Stimulated activated effector memory CD8-positive, alpha-beta T cell treated with anti-CD3 and anti-CD28 coated beads, Interleukin-12 subunit alpha, Interleukin-12 subunit beta, amount 100 ng/mL, for 72 hours (primary cell): ENCODE data around the gene BIN2.
"Not testable (repeated sequence)": the region's sequence is repeated elsewhere in the genome, so short reads cannot be mapped to it uniquely, and the experiment has no call there.

ENCODE experiments used
- ATAC-seq: fragments of 150-1000 bp; cut with Tn5 transposase; 2 replicates; pipeline ENCODE4 v1.10.0; 2021
- DNase-seq, 2 donors: peaks; one replicate each; pipeline ENCODE4 v3.0.0; 2021 to 2022; ENCODE audit warnings: low spot score in 2 of 2
- H3K27ac Mint-ChIP-seq: one replicate; pipeline ENCODE4 v1.8.0; 2022; ENCODE audit warnings: mild to moderate bottlenecking, mixed read lengths
- H3K36me3 Mint-ChIP-seq: one replicate; pipeline ENCODE4 v1.8.0; 2022; ENCODE audit warnings: mild to moderate bottlenecking, mixed read lengths
- H3K4me1 Mint-ChIP-seq: one replicate; pipeline ENCODE4 v1.8.0; 2022; ENCODE audit warnings: mixed read lengths
- H3K4me3 Mint-ChIP-seq: one replicate; pipeline ENCODE4 v1.8.0; 2022; ENCODE audit warnings: mild to moderate bottlenecking, mixed read lengths
- H3K9me3 Mint-ChIP-seq: one replicate; pipeline ENCODE4 v1.8.0; 2022; ENCODE audit warnings: mixed read lengths

Gene BIN2

DNA sequence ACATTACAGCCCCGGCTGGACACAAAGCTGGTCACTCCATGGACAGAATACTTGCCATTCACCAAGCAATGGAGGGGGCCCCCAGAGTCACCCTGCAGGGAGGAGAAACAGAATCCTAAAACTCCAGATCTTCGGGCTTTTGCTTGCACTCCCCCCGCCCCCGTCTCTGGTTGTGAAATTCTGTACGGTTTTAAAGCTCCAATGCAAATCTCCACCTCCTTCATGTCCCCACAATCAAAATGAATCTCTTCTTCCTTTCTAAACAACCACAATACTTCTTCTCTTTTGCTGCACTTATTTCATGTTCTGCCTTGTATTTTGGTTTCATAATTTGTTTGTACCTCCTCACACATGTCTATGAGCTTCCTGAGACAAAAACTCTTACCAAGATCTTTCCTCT is 5.8 kb upstream of the BIN2 start:
- DNase-seq (no peak), ATAC-seq (no peak)
- Mint-ChIP-seq H3K4me1 (peaks cover 39% of the 10 kb centered on the region), H3K9me3 (no peaks in the 10 kb centered on the region), H3K27ac (peak overlapping the region; percentile 11), H3K36me3 (peaks cover 6% of the 10 kb centered on the region), H3K4me3 (peak overlapping the region; percentile 11)

GRCh38 chr12:51328587-51328986 is 4.6 kb upstream of the BIN2 start:
- Mint-ChIP-seq H3K4me1 (peaks cover 41% of the 10 kb centered on the region), H3K36me3 (peaks cover 14% of the 10 kb centered on the region), H3K4me3 (no peak overlapping the region), H3K9me3 (no peaks in the 10 kb centered on the region), H3K27ac (peak overlapping the region; percentile 11)
- ATAC-seq, result no peak
- DNase-seq, result no peak

DNA sequence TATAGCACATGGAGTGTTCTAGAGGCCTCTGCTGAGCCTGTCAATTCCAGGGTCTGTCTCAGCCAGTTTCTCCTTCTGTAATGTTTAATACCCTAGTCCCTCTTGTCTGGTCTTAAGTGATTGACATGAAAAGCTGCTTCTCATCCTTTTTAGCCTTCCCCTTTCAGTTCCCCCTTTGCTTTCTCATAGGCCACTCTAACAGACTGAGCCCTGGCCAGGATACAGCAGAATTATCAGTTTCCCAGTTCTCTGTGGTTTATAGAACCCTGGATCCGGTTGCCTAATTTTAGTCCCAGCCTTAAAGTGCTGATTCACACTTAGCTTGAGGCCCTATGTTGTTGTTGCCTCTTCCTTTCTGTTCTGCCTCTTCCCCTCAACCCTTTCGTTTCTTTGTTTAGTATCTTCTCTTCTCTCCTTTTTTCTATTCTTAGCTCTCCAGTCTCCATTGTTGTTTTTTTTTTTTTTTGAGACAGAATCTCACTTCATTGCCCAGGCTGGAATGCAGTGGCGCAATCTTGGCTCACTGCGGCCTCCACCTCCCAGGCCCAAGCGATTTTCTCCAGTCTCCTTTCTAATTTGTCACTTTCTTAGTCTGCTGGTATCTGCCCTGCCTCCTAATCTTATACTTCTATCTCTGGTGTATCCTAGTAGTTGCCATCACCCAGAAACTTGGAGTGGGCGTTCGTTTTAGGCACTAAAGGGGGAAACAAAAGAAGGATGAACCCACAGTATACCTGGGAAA is 2.9 kb upstream of the BIN2 start:
- H3K9me3 Mint-ChIP-seq, result no peaks in the 10 kb centered on the region
- H3K36me3 Mint-ChIP-seq, result peaks cover 31% of the 10 kb centered on the region
- peaks cover 51% of the 10 kb centered on the region for H3K4me1 Mint-ChIP-seq
- H3K27ac Mint-ChIP-seq, result peak overlapping the region; percentile 97
- peak overlapping the region; percentile 61 for H3K4me3 Mint-ChIP-seq
- ATAC-seq (no peak), DNase-seq (no peak)

GRCh38 chr12:51324953-51325352 is 979 bp upstream of the BIN2 start:
- ATAC-seq (no peak), DNase-seq (no peak)
- Mint-ChIP-seq H3K4me3 (peak overlapping the region; percentile 87), H3K36me3 (peaks cover 50% of the 10 kb centered on the region), H3K27ac (peak overlapping the region; percentile 97), H3K4me1 (peaks cover 67% of the 10 kb centered on the region), H3K9me3 (no peaks in the 10 kb centered on the region)

- ATAC-seq (peak; percentile 63), DNase-seq (peak; percentile 24 to 70)
Observed at GRCh38 chr12:51323317-51323960, 535 bp downstream of the BIN2 start.

GRCh38 chr12:51322452-51322851 is 1.5 kb downstream of the BIN2 start:
- ATAC-seq (peak; percentile 55), DNase-seq (no peak)
- Mint-ChIP-seq H3K9me3 (no peaks in the 10 kb centered on the region), H3K27ac (peak overlapping the region; percentile 97), H3K4me3 (peak overlapping the region; percentile 87), H3K36me3 (peaks cover 72% of the 10 kb centered on the region), H3K4me1 (peaks cover 76% of the 10 kb centered on the region)

More at GRCh38 chr12:51323317-51323960, 535 bp downstream of the BIN2 start:
- Mint-ChIP-seq H3K36me3 (peaks cover 62% of the 10 kb centered on the region), H3K9me3 (no peaks in the 10 kb centered on the region), H3K4me3 (peak overlapping the region; percentile 87), H3K4me1 (peaks cover 69% of the 10 kb centered on the region), H3K27ac (peak overlapping the region; percentile 97)

DNA sequence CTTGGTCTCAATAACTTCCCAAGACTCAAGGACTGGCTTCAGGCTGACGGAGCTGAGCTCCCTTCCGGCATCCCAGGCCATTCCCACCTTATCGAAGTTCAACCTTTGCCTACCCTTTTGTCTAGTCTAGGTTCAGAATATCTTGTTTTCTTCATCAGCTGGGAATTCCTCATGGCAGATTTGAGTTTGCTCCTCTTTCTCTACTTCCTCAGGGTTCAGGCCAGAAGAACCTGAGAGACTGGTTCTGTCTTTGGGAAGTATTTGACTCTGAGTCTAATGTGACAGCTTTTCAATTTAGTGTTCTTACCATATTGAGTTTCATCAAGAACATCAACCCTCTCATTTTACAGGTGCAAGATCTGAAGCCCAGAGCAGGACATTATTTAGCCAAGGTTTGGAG is 2.1 kb downstream of the BIN2 start:
- DNase-seq (no peak), ATAC-seq (no peak)
- H3K4me3 Mint-ChIP-seq, result peak overlapping the region; percentile 87
- H3K4me1 Mint-ChIP-seq, result peaks cover 74% of the 10 kb centered on the region
- H3K27ac Mint-ChIP-seq, result peak overlapping the region; percentile 97
- peaks cover 74% of the 10 kb centered on the region for H3K36me3 Mint-ChIP-seq
- H3K9me3 Mint-ChIP-seq, result no peaks in the 10 kb centered on the region

GRCh38 chr12:51320695-51321320 is 3.2 kb downstream of the BIN2 start:
- Mint-ChIP-seq H3K27ac (peak overlapping the region; percentile 97), H3K36me3 (peaks cover 81% of the 10 kb centered on the region), H3K4me3 (peak overlapping the region; percentile 87), H3K9me3 (no peaks in the 10 kb centered on the region), H3K4me1 (peaks cover 74% of the 10 kb centered on the region)
- no peak for ATAC-seq
- no peak for DNase-seq

DNA sequence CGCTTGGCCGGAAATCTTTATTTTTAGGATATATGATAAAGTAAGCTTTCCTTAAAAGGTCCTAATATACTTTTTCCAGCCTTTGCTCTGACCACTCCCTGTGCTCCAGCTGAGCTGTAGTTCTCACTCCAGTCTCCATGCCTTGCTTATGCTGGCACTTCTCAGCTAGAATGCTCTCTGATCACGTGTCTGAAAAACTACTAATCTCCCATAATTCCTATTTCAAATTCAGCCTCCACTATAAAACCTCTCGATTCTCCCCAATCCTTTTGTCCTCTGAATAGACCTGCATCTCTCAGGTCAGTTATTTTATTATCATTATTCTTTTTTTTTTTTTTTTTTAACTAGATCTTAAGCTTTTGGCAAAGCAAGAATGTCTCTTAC is 3.7 kb downstream of the BIN2 start:
- no peak for ATAC-seq
- Mint-ChIP-seq H3K27ac (peak overlapping the region; percentile 97), H3K9me3 (no peaks in the 10 kb centered on the region), H3K4me3 (no peak overlapping the region), H3K36me3 (peaks cover 85% of the 10 kb centered on the region), H3K4me1 (peaks cover 77% of the 10 kb centered on the region)
- no peak for DNase-seq

GRCh38 chr12:51318846-51319599 is 5.0 kb downstream of the BIN2 start:
- peak overlapping the region; percentile 41 for H3K4me3 Mint-ChIP-seq
- H3K36me3 Mint-ChIP-seq, result peaks cover 89% of the 10 kb centered on the region
- no peaks in the 10 kb centered on the region for H3K9me3 Mint-ChIP-seq
- H3K4me1 Mint-ChIP-seq, result peaks cover 70% of the 10 kb centered on the region
- peak overlapping the region; percentile 97 for H3K27ac Mint-ChIP-seq
- no peak for DNase-seq
- peak; percentile 55 for ATAC-seq

DNA sequence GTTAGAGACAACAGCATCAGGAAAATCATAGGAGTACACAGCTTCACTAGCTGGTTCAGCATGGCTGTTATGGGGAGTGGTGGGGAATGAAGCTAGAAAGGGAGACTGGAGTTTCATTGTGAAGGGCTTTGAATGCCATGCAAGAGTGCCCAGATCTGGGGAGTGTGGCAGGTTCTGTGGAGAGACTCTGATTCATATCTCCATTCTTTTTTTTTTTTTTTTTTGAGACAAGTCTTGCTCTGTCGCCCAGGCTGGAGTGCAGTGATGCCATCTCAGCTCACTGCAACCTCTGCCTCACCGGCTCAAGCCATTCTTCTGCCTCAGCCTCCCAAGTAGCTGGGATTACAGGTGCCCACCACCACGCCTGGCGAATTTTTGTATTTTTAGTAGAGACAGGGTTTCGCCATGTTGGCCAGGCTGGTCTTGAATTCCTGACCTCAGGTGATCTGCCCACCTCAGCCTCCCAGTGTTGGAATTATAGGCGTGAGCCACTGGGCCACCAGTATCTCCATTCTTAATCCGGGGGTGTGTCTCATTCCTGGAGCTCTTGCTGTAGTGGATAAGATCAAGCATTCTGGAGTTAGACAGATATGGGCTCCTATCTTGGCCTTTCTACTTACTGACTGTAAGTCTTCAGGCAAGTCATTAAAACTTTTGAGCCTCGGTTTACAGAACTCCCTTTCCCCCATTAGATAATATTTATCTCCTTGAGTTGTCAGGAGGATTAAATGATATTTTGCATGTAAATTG is 5.7 kb downstream of the BIN2 start:
- Mint-ChIP-seq H3K27ac (peak overlapping the region; percentile 97), H3K36me3 (peaks cover 93% of the 10 kb centered on the region), H3K4me3 (peak overlapping the region; percentile 41), H3K4me1 (peaks cover 70% of the 10 kb centered on the region)
- peak; percentile 42 for ATAC-seq
- H3K9me3 Mint-ChIP-seq, DNase-seq: not testable (repeated sequence)

- no peak for ATAC-seq
Observed at GRCh38 chr12:51311389-51311788, 12.6 kb downstream of the BIN2 start.

DNA sequence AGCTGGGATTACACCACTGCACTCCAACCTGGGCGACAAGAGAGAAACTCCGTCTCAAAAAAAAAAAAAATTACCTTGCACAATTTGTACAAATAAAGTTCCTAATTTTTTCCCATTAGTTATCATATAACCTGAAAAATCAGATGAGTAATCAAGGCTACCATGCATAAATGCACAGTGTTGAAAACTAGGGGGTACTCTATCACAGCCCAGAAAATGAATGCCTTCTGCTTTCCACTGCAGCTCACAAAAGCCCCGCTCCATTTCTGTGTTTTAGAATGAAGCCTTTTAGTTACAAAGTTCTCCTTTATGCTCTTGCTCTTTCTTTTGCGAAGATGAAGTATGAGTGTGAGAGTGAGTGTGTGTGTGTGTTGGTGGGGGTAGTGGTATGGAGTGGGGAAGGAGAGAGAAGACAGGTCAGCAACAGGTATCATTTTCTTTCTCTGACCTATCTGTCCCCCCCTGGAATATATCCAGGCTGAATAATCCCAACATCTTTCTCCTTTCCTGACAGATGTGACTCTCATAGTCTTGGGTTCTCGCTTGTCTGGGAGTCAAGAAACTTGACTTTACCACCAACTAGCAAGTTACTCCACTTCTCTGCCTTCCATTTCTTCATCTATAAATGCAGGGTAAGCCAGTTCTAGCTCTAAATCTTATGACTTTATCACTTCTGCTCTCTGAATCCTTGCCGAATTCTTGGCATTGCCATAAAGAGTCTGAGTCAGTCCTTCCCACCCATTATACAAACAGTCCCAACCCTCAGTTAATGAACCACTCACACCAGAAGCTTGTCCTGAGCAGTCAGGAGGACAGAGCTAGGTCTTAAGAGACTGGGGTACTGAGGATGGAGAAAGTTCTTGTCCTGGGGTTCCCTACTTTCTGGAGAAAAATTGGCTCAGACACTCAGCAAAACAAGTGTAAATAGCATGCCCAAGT is 16.1 kb downstream of the BIN2 start:
- Mint-ChIP-seq H3K9me3 (no peaks in the 10 kb centered on the region), H3K4me1 (peaks cover 40% of the 10 kb centered on the region), H3K27ac (peak overlapping the region; percentile 64), H3K36me3 (peaks cover 99% of the 10 kb centered on the region), H3K4me3 (no peak overlapping the region)
- DNase-seq (no peak), ATAC-seq (peak; percentile 37)

More at GRCh38 chr12:51311389-51311788, 12.6 kb downstream of the BIN2 start:
- DNase-seq, result no peak
- Mint-ChIP-seq H3K27ac (peak overlapping the region; percentile 64), H3K4me3 (no peak overlapping the region), H3K4me1 (peaks cover 44% of the 10 kb centered on the region), H3K36me3 (peaks cover 95% of the 10 kb centered on the region), H3K9me3 (no peaks in the 10 kb centered on the region)

DNA sequence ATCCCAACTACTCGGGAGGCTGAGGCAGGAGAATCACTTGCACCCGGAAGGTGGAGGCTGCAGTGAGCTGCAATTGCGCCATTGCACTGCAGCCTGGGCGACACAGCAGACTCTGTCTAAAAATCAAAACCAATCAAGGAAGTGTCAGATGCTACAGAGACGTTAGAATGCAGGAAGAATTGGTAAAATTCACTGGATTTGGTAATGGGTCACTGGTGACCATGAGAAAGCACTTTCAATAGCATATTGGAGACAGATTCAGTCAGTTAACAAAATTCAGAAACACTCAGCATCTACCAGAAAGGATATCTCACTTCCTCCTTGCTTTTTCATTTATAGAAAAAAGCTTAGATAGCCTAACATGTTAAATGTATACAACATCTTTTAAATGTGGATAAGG is 17.5 kb downstream of the BIN2 start:
- ATAC-seq, result no peak
- peaks cover 33% of the 10 kb centered on the region for H3K4me1 Mint-ChIP-seq
- H3K4me3 Mint-ChIP-seq, result no peak overlapping the region
- DNase-seq, result no peak
- H3K9me3 Mint-ChIP-seq, result no peaks in the 10 kb centered on the region
- peak overlapping the region; percentile 10 for H3K27ac Mint-ChIP-seq
- H3K36me3 Mint-ChIP-seq, result peaks cover 99% of the 10 kb centered on the region
